HK-2 (cell line): ENCODE measurements around the gene KCNN3.

Experiments used
- DNase-seq: peaks from one replicate; pipeline ENCODE4 v3.0.0-alpha.2; 2018; ENCODE audit not compliant: unreplicated experiment

KCNN3 gene

GRCh38 chr1:154840269-154841176, 29.6 kb downstream of the KCNN3 start:
- DNase-seq, result no peak

GRCh38 chr1:154839691-154840090, 30.4 kb downstream of the KCNN3 start:
- DNase-seq, result no peak

- no peak for DNase-seq
These were observed 31.1 kb downstream of the KCNN3 start for GRCh38 chr1:154838988-154839387.

GRCh38 chr1:154838461-154838860, 31.6 kb downstream of the KCNN3 start:
- DNase-seq, result no peak

- DNase-seq, result no peak
These were observed 32.4 kb downstream of the KCNN3 start for GRCh38 chr1:154837672-154838171.

GRCh38 chr1:154837034-154837671, 32.9 kb downstream of the KCNN3 start:
- DNase-seq, result no peak

GRCh38 chr1:154835531-154836324, 34.4 kb downstream of the KCNN3 start:
- DNase-seq, result no peak

GRCh38 chr1:154833841-154834240, 36.2 kb downstream of the KCNN3 start:
- DNase-seq, result no peak

- DNase-seq, result no peak
These were observed 36.9 kb downstream of the KCNN3 start for GRCh38 chr1:154833209-154833608.

- DNase-seq, result no peak
These were observed 37.7 kb downstream of the KCNN3 start for GRCh38 chr1:154832384-154832783.

- DNase-seq, result no peak
These were observed 38.6 kb downstream of the KCNN3 start for GRCh38 chr1:154831462-154831861.

GRCh38 chr1:154829062-154829461, 41.0 kb downstream of the KCNN3 start:
- DNase-seq, result no peak

- DNase-seq, result no peak
These were observed 45.7 kb downstream of the KCNN3 start for GRCh38 chr1:154824179-154825000.

GRCh38 chr1:154822717-154823116, 47.4 kb downstream of the KCNN3 start:
- DNase-seq, result no peak

- no peak for DNase-seq
These were observed 47.8 kb downstream of the KCNN3 start for GRCh38 chr1:154822233-154822632.

GRCh38 chr1:154821083-154821482, 49.0 kb downstream of the KCNN3 start:
- no peak for DNase-seq

- DNase-seq, result no peak
These were observed 49.4 kb downstream of the KCNN3 start for GRCh38 chr1:154820646-154821045.

- no peak for DNase-seq
These were observed 50.2 kb downstream of the KCNN3 start for GRCh38 chr1:154819628-154820590.

- no peak for DNase-seq
These were observed 51.2 kb downstream of the KCNN3 start for GRCh38 chr1:154818911-154819310.

GRCh38 chr1:154816937-154817336, 53.1 kb downstream of the KCNN3 start:
- no peak for DNase-seq
